ENCODE data around the gene GRID1. TPM values are rescaled to one million over a fixed set of nuclear protein-coding genes. Genes with fewer than 3 reads are reported as not detected.

The GRID1 gene
- total RNA-seq, 4 donors from 2014 or later = 0.35 to 10.7 (median 1.3) TPM

DNA sequence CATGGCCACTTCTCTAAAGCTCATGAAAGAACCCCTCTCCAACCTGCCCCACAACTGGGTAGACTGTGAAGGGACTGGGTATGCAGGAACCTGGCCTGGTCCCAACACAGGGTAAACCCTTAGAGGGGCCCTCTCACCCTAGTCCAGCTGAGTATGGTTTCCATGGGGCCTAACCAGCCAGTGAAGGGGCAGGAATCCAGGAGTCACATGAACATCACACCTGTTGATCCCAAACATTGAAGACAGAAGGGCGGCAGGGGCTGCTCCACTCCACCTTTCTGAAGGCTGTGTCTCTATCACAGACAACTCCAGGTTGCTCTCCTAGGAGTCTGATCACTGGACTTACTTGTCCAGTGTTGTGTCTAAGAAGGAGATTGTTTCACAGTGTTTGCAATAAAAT, 30.8 kb downstream of the GRID1 start:
- Histone ChIP-seq H3K4me1 (no peaks in the 10 kb centered on the region), H3K27me3 (no peaks in the 10 kb centered on the region), H3K27ac (no peak overlapping the region), H3K4me3 (no peak overlapping the region), H3K9me3 (no peaks in the 10 kb centered on the region), H3K36me3 (no peaks in the 10 kb centered on the region)
- TF ChIP-seq POLR2A (IDR thresholded peaks at IDR 0.05) (no peak), CTCF (IDR thresholded peaks at IDR 0.05) (no peak)
- DNase-seq = no peak

GRCh38 chr10:86335257-86335656, 31.3 kb downstream of the GRID1 start:
- H3K4me3 ChIP-seq = no peak overlapping the region
- H3K27me3 ChIP-seq = no peaks in the 10 kb centered on the region
- TF ChIP-seq POLR2A (IDR thresholded peaks at IDR 0.05) (no peak), CTCF (IDR thresholded peaks at IDR 0.05) (no peak)
- H3K9me3 ChIP-seq = no peaks in the 10 kb centered on the region
- no peaks in the 10 kb centered on the region for H3K4me1 ChIP-seq
- no peaks in the 10 kb centered on the region for H3K36me3 ChIP-seq
- no peak for DNase-seq
- no peak overlapping the region for H3K27ac ChIP-seq

GRCh38 chr10:86334488-86335085, 32.0 kb downstream of the GRID1 start:
- Histone ChIP-seq H3K9me3 (no peaks in the 10 kb centered on the region), H3K4me1 (no peaks in the 10 kb centered on the region), H3K36me3 (no peaks in the 10 kb centered on the region), H3K4me3 (no peak overlapping the region), H3K27ac (no peak overlapping the region), H3K27me3 (no peaks in the 10 kb centered on the region)
- no peak for DNase-seq
- TF ChIP-seq CTCF (IDR thresholded peaks at IDR 0.05) (no peak), POLR2A (IDR thresholded peaks at IDR 0.05) (no peak)

- H3K27me3 ChIP-seq = no peaks in the 10 kb centered on the region
- DNase-seq = no peak
- H3K9me3 ChIP-seq = no peaks in the 10 kb centered on the region
- H3K4me1 ChIP-seq = no peaks in the 10 kb centered on the region
- no peak overlapping the region for H3K27ac ChIP-seq
- H3K4me3 ChIP-seq = no peak overlapping the region
- no peak for TF ChIP-seq CTCF (IDR thresholded peaks at IDR 0.05)
- no peak for TF ChIP-seq POLR2A (IDR thresholded peaks at IDR 0.05)
- no peaks in the 10 kb centered on the region for H3K36me3 ChIP-seq
These were observed 32.6 kb downstream of the GRID1 start for GRCh38 chr10:86333826-86334487.

DNA sequence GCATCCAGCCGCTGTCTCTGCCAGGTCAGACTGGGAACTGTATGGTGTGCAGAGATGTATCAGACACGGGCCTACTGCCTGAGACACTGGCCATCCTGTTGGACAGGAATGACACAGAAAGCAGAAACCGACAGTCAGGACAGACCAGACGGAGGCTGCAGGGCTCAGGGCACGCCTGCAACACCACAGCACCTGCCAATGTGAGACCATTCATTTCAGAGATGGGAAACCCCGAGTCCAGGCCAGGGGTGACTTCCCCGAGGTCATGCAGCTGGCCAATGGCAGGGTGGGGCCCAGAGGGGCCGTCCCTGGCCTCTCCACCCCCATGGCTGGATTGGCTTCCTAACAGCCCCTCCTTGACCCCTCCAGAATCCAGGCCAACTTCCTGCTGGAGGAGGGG, 34.7 kb downstream of the GRID1 start:
- TF ChIP-seq CTCF (IDR thresholded peaks at IDR 0.05) = no peak
- TF ChIP-seq POLR2A (IDR thresholded peaks at IDR 0.05) = no peak
- Histone ChIP-seq H3K27ac (no peak overlapping the region), H3K4me3 (no peak overlapping the region), H3K36me3 (no peaks in the 10 kb centered on the region), H3K27me3 (no peaks in the 10 kb centered on the region), H3K4me1 (no peaks in the 10 kb centered on the region), H3K9me3 (no peaks in the 10 kb centered on the region)
- no peak for DNase-seq

Measured in Peyer's patch (tissue), 4 donors.